ENCODE measurements around the gene HOXA4.

HOXA4 gene

DNA sequence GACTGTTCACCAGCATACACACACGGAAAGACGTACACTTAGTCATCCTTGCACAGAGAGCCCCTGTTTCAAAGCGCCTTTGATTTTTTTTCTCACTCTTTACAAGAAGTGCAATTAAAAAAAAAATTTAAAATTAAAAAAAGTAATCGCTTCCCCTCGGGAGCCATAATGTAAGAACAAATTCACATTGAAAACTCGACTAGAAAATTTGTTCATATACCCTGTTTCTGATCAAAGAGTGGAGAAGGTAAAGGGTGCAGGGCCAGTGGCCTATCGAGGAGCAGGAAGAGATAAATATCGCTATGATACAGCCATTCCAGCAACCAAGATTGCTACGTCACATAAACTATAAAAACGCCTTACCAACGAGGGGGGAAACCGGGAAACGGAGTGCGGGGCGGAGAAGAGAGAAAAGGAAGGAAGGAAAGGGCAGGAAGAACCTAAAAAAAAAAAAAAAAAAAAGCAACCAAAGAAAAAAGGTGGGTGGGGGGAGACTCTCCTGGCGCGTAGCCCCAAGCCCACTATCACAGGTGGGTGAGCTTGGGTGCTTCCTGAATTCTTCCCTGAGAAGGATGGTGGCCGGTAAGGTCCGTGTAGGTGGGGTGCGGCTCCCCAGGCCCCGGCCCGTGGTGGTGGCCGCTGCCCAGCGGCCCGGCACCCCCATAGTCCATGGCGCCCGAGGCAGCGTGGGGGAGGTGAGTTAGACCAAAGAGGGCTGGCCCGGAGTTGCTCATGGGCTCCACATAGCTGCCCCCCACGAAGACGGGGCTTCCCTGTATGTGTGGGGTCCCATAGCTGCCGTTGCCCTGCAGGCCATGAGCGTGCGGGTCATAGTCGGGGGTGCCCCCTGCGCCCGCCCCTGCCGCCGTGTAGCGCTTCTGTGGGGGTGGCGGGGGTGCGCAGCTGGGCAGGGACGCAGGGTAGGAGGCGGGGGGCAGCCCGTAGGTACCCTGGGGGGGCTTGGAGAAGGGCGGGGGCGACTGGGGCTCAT lies 22.9 kb downstream of the HOXA4 start:
- no peak overlapping the region for H2BK12ac ChIP-seq (ENCODE audit: low read length)
- no peak overlapping the region for H2BK15ac ChIP-seq (ENCODE audit: low read length)
- no peak for DNase-seq (ENCODE audit: low spot score)
- H3K79me1 ChIP-seq (ENCODE audit: low read depth, low read length) = no peaks in the 10 kb centered on the region
- no peak overlapping the region for H3K27ac ChIP-seq (replicated peaks; ENCODE audit: low read length)
- WGBS, 2 donors (ENCODE audit: extremely low coverage in 2 of 2, insufficient read length in 2 of 2, insufficient replicate concordance in 1 of 2) = no CpG with 5 or more reads among the region's 47 CpGs
- H3K36me3 ChIP-seq (replicated peaks in 1 of 2; ENCODE audit: control insufficient read depth in 2 of 2, insufficient read depth in 2 of 2, low read length in 2 of 2) = no peaks in the 10 kb centered on the region
- H2AFZ ChIP-seq (ENCODE audit: low read length) = no peak overlapping the region
- no peak overlapping the region for H3K14ac ChIP-seq (ENCODE audit: low read length)
- H3K4me2 ChIP-seq (ENCODE audit: insufficient read depth, low read length, poor library complexity, severe bottlenecking) = no peak overlapping the region
- peak overlapping the region; percentile 34 for H3K9ac ChIP-seq (ENCODE audit: low read depth, low read length, poor library complexity)
- H2BK120ac ChIP-seq (ENCODE audit: low read depth, low read length) = no peak overlapping the region
- no peak overlapping the region for H3K18ac ChIP-seq (ENCODE audit: low read length)
- no peak overlapping the region for H3K4ac ChIP-seq (ENCODE audit: low read length)
- no peak overlapping the region for H2AK5ac ChIP-seq (ENCODE audit: low read depth, low read length)
- H4K91ac ChIP-seq (ENCODE audit: low read depth, low read length, poor library complexity) = no peak overlapping the region
- no peak overlapping the region for H3K4me3 ChIP-seq (ENCODE audit: low read length in 2 of 2)
- no peak overlapping the region for H4K8ac ChIP-seq (ENCODE audit: low read depth, low read length)
- H3K4me1 ChIP-seq (ENCODE audit: control insufficient read depth in 2 of 2, insufficient read depth in 1 of 2, low read depth in 1 of 2, low read length in 2 of 2) = no peaks in the 10 kb centered on the region
- peak overlapping the region; percentile 74 for H3K23ac ChIP-seq (ENCODE audit: low read depth, low read length, poor library complexity)
- H3K9me3 ChIP-seq (replicated peaks in 1 of 2; ENCODE audit: control insufficient read depth in 2 of 2, insufficient read depth in 1 of 2, low read depth in 1 of 2, low read length in 2 of 2) = peaks cover 3 to 4% of the 10 kb centered on the region in 2 donors
- peaks cover 65 to 99% (median 92%) of the 10 kb centered on the region in 3 experiments for H3K27me3 ChIP-seq (ENCODE audit: control insufficient read depth in 3 of 3, insufficient read depth in 3 of 3, low read depth in 1 of 3, low read length in 3 of 3)
- H2BK5ac ChIP-seq (ENCODE audit: low read length) = no peak overlapping the region

GRCh38 chr7:27106901-27107240 lies 23.7 kb downstream of the HOXA4 start:
- Histone ChIP-seq H2AK5ac (ENCODE audit: low read depth, low read length) (no peak overlapping the region), H3K79me1 (ENCODE audit: low read depth, low read length) (no peaks in the 10 kb centered on the region), H3K4me2 (ENCODE audit: insufficient read depth, low read length, poor library complexity, severe bottlenecking) (no peak overlapping the region), H3K4ac (ENCODE audit: low read length) (no peak overlapping the region), H4K8ac (ENCODE audit: low read depth, low read length) (no peak overlapping the region), H3K14ac (ENCODE audit: low read length) (no peak overlapping the region), H3K4me3 (ENCODE audit: low read length in 2 of 2) (no peak overlapping the region), H3K4me1 (ENCODE audit: control insufficient read depth in 2 of 2, insufficient read depth in 1 of 2, low read depth in 1 of 2, low read length in 2 of 2) (no peaks in the 10 kb centered on the region), H2BK12ac (ENCODE audit: low read length) (no peak overlapping the region), H3K23ac (ENCODE audit: low read depth, low read length, poor library complexity) (no peak overlapping the region), H2AFZ (ENCODE audit: low read length) (peak overlapping the region; percentile 75), H3K36me3 (replicated peaks in 1 of 2; ENCODE audit: control insufficient read depth in 2 of 2, insufficient read depth in 2 of 2, low read length in 2 of 2) (no peaks in the 10 kb centered on the region), H2BK5ac (ENCODE audit: low read length) (no peak overlapping the region), H3K9ac (ENCODE audit: low read depth, low read length, poor library complexity) (no peak overlapping the region), H3K27ac (replicated peaks; ENCODE audit: low read length) (no peak overlapping the region), H3K18ac (ENCODE audit: low read length) (peak overlapping the region; percentile 32), H2BK15ac (ENCODE audit: low read length) (no peak overlapping the region), H2BK120ac (ENCODE audit: low read depth, low read length) (no peak overlapping the region), H3K9me3 (replicated peaks in 1 of 2; ENCODE audit: control insufficient read depth in 2 of 2, insufficient read depth in 1 of 2, low read depth in 1 of 2, low read length in 2 of 2) (peaks cover 3 to 4% of the 10 kb centered on the region in 2 donors), H4K91ac (ENCODE audit: low read depth, low read length, poor library complexity) (no peak overlapping the region), H3K27me3 (ENCODE audit: control insufficient read depth in 3 of 3, insufficient read depth in 3 of 3, low read depth in 1 of 3, low read length in 3 of 3) (peaks cover 72 to 99% (median 97%) of the 10 kb centered on the region in 3 experiments)
- no peak for DNase-seq (ENCODE audit: low spot score)
- WGBS, 2 donors (ENCODE audit: extremely low coverage in 2 of 2, insufficient read length in 2 of 2, insufficient replicate concordance in 1 of 2) = no CpG with 5 or more reads among the region's 14 CpGs

DNA sequence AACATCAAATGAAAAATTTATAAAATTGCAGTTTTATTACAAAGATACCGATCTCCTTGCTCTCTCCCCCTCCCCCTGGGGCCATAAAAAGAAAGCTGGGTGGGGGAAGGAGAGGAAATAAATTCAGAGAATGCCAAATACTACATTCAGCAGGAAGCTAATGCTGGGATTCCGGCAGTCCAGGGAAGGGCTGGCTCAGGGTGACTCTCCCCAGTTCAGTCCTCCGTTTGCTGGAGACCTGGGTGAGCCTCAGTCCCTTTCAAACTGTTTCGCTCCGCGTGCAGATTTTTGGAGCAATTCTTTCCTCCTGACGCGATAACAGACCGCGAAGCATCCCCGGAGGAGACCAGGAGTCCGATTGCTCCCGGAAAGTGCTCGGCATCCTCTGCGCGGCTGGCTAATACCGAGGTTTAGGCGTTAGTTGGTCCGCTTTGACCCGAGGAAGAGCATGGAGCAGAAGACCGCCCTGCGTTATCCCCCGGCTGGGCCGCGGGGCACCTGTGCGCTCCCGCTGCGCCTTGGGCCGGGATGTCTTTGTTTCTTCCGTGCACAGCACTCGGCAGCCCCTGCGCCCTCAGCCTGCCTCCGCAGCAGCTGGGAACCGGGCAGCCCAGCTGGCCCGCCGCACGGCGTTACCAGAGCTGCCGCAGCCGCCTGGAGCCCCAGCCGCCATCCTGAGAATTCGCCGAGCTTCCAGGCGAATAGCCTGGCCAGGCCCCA lies 24.2 kb downstream of the HOXA4 start:
- no peak overlapping the region for H3K27ac ChIP-seq (replicated peaks; ENCODE audit: low read length)
- WGBS, 2 donors (ENCODE audit: extremely low coverage in 2 of 2, insufficient read length in 2 of 2, insufficient replicate concordance in 1 of 2) = no CpG with 5 or more reads among the region's 44 CpGs
- H3K4me3 ChIP-seq (ENCODE audit: low read length in 2 of 2) = no peak overlapping the region

More for the DNA sequence above, 24.2 kb downstream of the HOXA4 start:
- Histone ChIP-seq H2BK5ac (ENCODE audit: low read length) (no peak overlapping the region), H4K91ac (ENCODE audit: low read depth, low read length, poor library complexity) (no peak overlapping the region), H3K18ac (ENCODE audit: low read length) (peak overlapping the region; percentile 32), H2BK15ac (ENCODE audit: low read length) (no peak overlapping the region), H2BK120ac (ENCODE audit: low read depth, low read length) (no peak overlapping the region), H3K9ac (ENCODE audit: low read depth, low read length, poor library complexity) (no peak overlapping the region), H3K23ac (ENCODE audit: low read depth, low read length, poor library complexity) (no peak overlapping the region), H3K14ac (ENCODE audit: low read length) (no peak overlapping the region), H3K4me1 (ENCODE audit: control insufficient read depth in 2 of 2, insufficient read depth in 1 of 2, low read depth in 1 of 2, low read length in 2 of 2) (no peaks in the 10 kb centered on the region), H3K4ac (ENCODE audit: low read length) (no peak overlapping the region), H3K79me1 (ENCODE audit: low read depth, low read length) (no peaks in the 10 kb centered on the region), H3K9me3 (replicated peaks in 1 of 2; ENCODE audit: control insufficient read depth in 2 of 2, insufficient read depth in 1 of 2, low read depth in 1 of 2, low read length in 2 of 2) (peaks cover 3 to 4% of the 10 kb centered on the region in 2 donors), H4K8ac (ENCODE audit: low read depth, low read length) (no peak overlapping the region), H2AFZ (ENCODE audit: low read length) (peak overlapping the region; percentile 75), H3K4me2 (ENCODE audit: insufficient read depth, low read length, poor library complexity, severe bottlenecking) (no peak overlapping the region), H3K27me3 (ENCODE audit: control insufficient read depth in 3 of 3, insufficient read depth in 3 of 3, low read depth in 1 of 3, low read length in 3 of 3) (peaks cover 77 to 99% (median 97%) of the 10 kb centered on the region in 3 experiments), H3K36me3 (replicated peaks in 1 of 2; ENCODE audit: control insufficient read depth in 2 of 2, insufficient read depth in 2 of 2, low read length in 2 of 2) (no peaks in the 10 kb centered on the region), H2BK12ac (ENCODE audit: low read length) (no peak overlapping the region), H2AK5ac (ENCODE audit: low read depth, low read length) (no peak overlapping the region)
- no peak for DNase-seq (ENCODE audit: low spot score)

Measured in neuronal stem cell (in vitro differentiated cells).